A549 (cell line): ENCODE measurements around the gene OPRL1. TPM values are rescaled to one million over a fixed set of nuclear protein-coding genes. Genes with fewer than 3 reads are reported as not detected.

Experiments
- ATAC-seq, 2 experiments: fragments of 200-7000 bp in 1 of 2; fragments of >200 bp in 1 of 2; cut with Nextera tagmentation in 1 of 2; cut with Tn5 transposase in 1 of 2; 3 replicates each; pipeline versions ENCODE4 v1.8.0 to v1.9.1; 2018 to 2020; ENCODE audit warnings: mild to moderate bottlenecking in 1 of 2, moderate library complexity in 1 of 2
- CTCF ChIA-PET: fragments of 300-600 bp; sonication (Branson Sonifier 250); formaldehyde crosslinking; extraction: SDS; loops from one replicate; lab custom pipeline; 2021; ENCODE audit warnings: antibody characterized with exemption, inconsistent platforms; lab: Yijun Ruan, JAX
- POLR2A ChIA-PET: fragments of 350-600 bp; formaldehyde crosslinking; extraction: SDS; loops from one replicate; lab custom pipeline; 2021; ENCODE audit warnings: antibody characterized with exemption, inconsistent platforms; lab: Yijun Ruan, JAX
- DNase-seq, 2 experiments: peaks; one replicate each; pipeline versions ENCODE4 v3.0.0 to v3.0.0-alpha.2; 2011 to 2016; ENCODE audit warnings: low read depth in 1 of 2, low spot score in 1 of 2
- FAIRE-seq: peaks from 2 replicates; lab custom pipeline; 2011; peaks lifted over from hg19 to GRCh38; lab: Jason Lieb, UNC
- H3K27ac ChIP-seq, 2 experiments: fragments of >200 bp; sonication (Bioruptor Twin); formaldehyde crosslinking; 3 replicates each; pipeline ENCODE4 v1.5.1; 2016 to 2017
- H3K4me1 ChIP-seq: fragments of >200 bp; sonication (Bioruptor Twin); formaldehyde crosslinking; 3 replicates; pipeline ENCODE4 v1.6.1; 2016
- H3K4me2 ChIP-seq: fragments of >200 bp; sonication (Bioruptor Twin); formaldehyde crosslinking; 3 replicates; pipeline ENCODE4 v1.6.1; 2016
- H3K4me3 ChIP-seq: fragments of >200 bp; sonication (Bioruptor Twin); formaldehyde crosslinking; 3 replicates; pipeline ENCODE4 v1.5.1; 2016
- H3K9me3 ChIP-seq: fragments of >200 bp; sonication (Bioruptor Twin); formaldehyde crosslinking; 3 replicates; pipeline ENCODE4 v1.6.1; 2016
- CBX8 ChIP-seq: fragments of 200-600 bp; sonication (generic); IDR thresholded peaks from 2 replicates; pipeline ENCODE4 v1.6.1; 2016
- CEBPB ChIP-seq, 2 experiments: fragments of >200 bp in 1 of 2; sonication (Bioruptor Twin) in 1 of 2; formaldehyde crosslinking in 1 of 2; IDR thresholded peaks; 2 replicates each; pipeline ENCODE4 v1.6.1; 2012 to 2016
- CHD4 ChIP-seq: fragments of 200-600 bp; sonication (generic); IDR thresholded peaks from 2 replicates; pipeline ENCODE4 v1.6.1; 2016; ENCODE audit warnings: antibody characterized with exemption, mild to moderate bottlenecking, borderline replicate concordance
- FOSL2 ChIP-seq, 2 experiments: fragments of 450-650 bp in 1 of 2; fragments of >200 bp in 1 of 2; sonication (Bioruptor Twin) in 1 of 2; formaldehyde crosslinking; IDR thresholded peaks; 2 replicates each; pipeline versions ENCODE4 v1.5.0 to v1.6.1; 2016 to 2020; ENCODE audit warnings: mild to moderate bottlenecking in 1 of 2, moderate library complexity in 1 of 2
- FOXS1 ChIP-seq: fragments of 250-450 bp; sonication (Bioruptor Pico); IDR thresholded peaks from 2 replicates; pipeline ENCODE4 v1.5.0; 2020; ENCODE audit warnings: mild to moderate bottlenecking, moderate library complexity
- GATA3 ChIP-seq: IDR thresholded peaks from 2 replicates; pipeline ENCODE4 v1.6.1; 2012; ENCODE audit warnings: borderline replicate concordance
- HDAC2 ChIP-seq: fragments of 200-600 bp; sonication (generic); IDR thresholded peaks from 2 replicates; pipeline ENCODE4 v1.6.1; 2016
- HOXA7 ChIP-seq: fragments of 250-450 bp; sonication (Bioruptor Pico); IDR thresholded peaks from 2 replicates; pipeline ENCODE4 v1.5.0; 2020; ENCODE audit warnings: mild to moderate bottlenecking, moderate library complexity
- HOXB13 ChIP-seq: fragments of 250-450 bp; sonication (Bioruptor Pico); IDR thresholded peaks from 2 replicates; pipeline ENCODE4 v1.5.0; 2020; ENCODE audit warnings: low read depth, mild to moderate bottlenecking, moderate library complexity
- KDM5A ChIP-seq: fragments of 200-600 bp; sonication (generic); IDR thresholded peaks from 2 replicates; pipeline ENCODE4 v1.6.1; 2016; ENCODE audit warnings: antibody characterized with exemption, mild to moderate bottlenecking
- MAZ ChIP-seq: fragments of 150-350 bp; IDR thresholded peaks from 2 replicates; pipeline ENCODE4 v1.6.1; 2014; ENCODE audit warnings: antibody characterized with exemption, low read depth, low read length, borderline replicate concordance
- NFE2L2 ChIP-seq: fragments of 150-350 bp; conservative IDR thresholded peaks from 2 replicates; pipeline ENCODE4 v1.6.1; 2014; ENCODE audit warnings: low read length
- NPAS2 ChIP-seq: fragments of 250-450 bp; sonication (Bioruptor Pico); IDR thresholded peaks from 2 replicates; pipeline ENCODE4 v1.8.0; 2022; ENCODE audit warnings: mild to moderate bottlenecking, moderate library complexity, borderline replicate concordance
- PBX3 ChIP-seq: IDR thresholded peaks from 2 replicates; pipeline ENCODE4 v1.6.1; 2012
- PHF8 ChIP-seq: fragments of 200-600 bp; sonication (generic); IDR thresholded peaks from 2 replicates; pipeline ENCODE4 v1.6.1; 2016; ENCODE audit warnings: low read depth, mild to moderate bottlenecking, antibody characterized with exemption, moderate library complexity, borderline replicate concordance
- RAD21 ChIP-seq, 2 experiments: fragments of >200 bp in 1 of 2; sonication (Bioruptor Twin) in 1 of 2; formaldehyde crosslinking in 1 of 2; IDR thresholded peaks in 1 of 2; conservative IDR thresholded peaks in 1 of 2; 2 replicates in 1 of 2; 3 replicates in 1 of 2; pipeline ENCODE4 v1.6.1; 2012 to 2018; ENCODE audit warnings: inconsistent platforms in 1 of 2
- RCOR1 ChIP-seq: fragments of 150-350 bp; IDR thresholded peaks from 2 replicates; pipeline ENCODE4 v1.6.1; 2014; ENCODE audit warnings: antibody characterized with exemption, low read length, low read depth
- SMC3 ChIP-seq: fragments of >200 bp; sonication (Bioruptor Twin); formaldehyde crosslinking; IDR thresholded peaks from 3 replicates; pipeline ENCODE4 v1.6.1; 2018; ENCODE audit warnings: inconsistent platforms
- USF2 ChIP-seq: fragments of 450-650 bp; IDR thresholded peaks from 2 replicates; pipeline ENCODE4 v1.6.1; 2014; ENCODE audit warnings: antibody characterized with exemption
- ZC3H11A ChIP-seq: fragments of 450-650 bp; IDR thresholded peaks from 2 replicates; pipeline ENCODE4 v1.6.1; 2014; ENCODE audit warnings: antibody characterized with exemption, mild to moderate bottlenecking
- ZNF302 ChIP-seq: fragments of 250-450 bp; sonication (Bioruptor Pico); IDR thresholded peaks from 2 replicates; pipeline ENCODE4 v1.9.0; 2021; ENCODE audit warnings: inconsistent platforms, mild to moderate bottlenecking, moderate library complexity
- ZSCAN20 ChIP-seq: fragments of 250-450 bp; sonication (Bioruptor Pico); IDR thresholded peaks from 2 replicates; pipeline ENCODE4 v1.8.0; 2022; ENCODE audit warnings: mild to moderate bottlenecking, moderate library complexity
- WGBS: methylation state at CpG from one replicate; pipeline ENCODE4 v1.1.6; 2017; ENCODE audit errors: missing lambda C conversion rate; 5-methylcytosine and 5-hydroxymethylcytosine counted together
- polyA plus RNA-seq, 4 experiments: library from polyadenylated mRNA; depleted of rRNA in 3 of 4; stranded (reverse); fragments of >200 nt; fragmentation: RNase III in 1 of 4; extraction: RNeasy Plus Mini Kit Qiagen cat#74134 plus additional on column Dnase treatment in 1 of 4; gene quantifications; 2 replicates in 3 of 4; 3 replicates in 1 of 4; pipeline ENCODE4 v1.2.3, GENCODE V29; 2011 to 2017
- TF ChIP-seq, protein P1 (sequence below): fragments of 150-350 bp; IDR thresholded peaks from 2 replicates; pipeline ENCODE4 v1.6.1; 2014; ENCODE audit warnings: low read depth, mild to moderate bottlenecking, low read length

The OPRL1 gene
- polyA plus RNA-seq, 2 of the 4 experiments (the other 2 are of a cell fraction), result 0.54 to 1.2 TPM

DNA sequence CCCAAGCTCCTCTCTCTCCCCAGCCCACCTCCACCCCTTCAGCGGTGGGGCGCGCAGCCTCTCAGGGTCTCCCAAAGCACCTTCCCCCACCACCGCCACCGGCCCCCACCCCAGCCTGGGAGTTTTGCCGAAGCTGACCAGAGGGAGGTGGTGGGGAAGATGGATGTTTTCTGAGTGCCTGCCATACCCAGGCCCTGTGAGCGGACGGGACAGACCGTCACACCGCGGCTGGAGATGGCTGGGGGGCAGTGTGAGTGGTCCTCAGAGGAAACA is 38.2 kb upstream of the OPRL1 start:
- POLR2A ChIA-PET, result no interaction called here
- TF ChIP-seq PHF8 (no peak), CEBPB (IDR thresholded peaks at IDR 0.05) (no peak), PBX3 (no peak), NFE2L2 (no peak), MAZ (no peak), HOXA7 (CRISPR knock-in tag) (no peak), KDM5A (no peak), CHD4 (no peak), USF2 (no peak), CBX8 (no peak), HOXB13 (CRISPR knock-in tag) (no peak)
- TF ChIP-seq, protein P1, sequence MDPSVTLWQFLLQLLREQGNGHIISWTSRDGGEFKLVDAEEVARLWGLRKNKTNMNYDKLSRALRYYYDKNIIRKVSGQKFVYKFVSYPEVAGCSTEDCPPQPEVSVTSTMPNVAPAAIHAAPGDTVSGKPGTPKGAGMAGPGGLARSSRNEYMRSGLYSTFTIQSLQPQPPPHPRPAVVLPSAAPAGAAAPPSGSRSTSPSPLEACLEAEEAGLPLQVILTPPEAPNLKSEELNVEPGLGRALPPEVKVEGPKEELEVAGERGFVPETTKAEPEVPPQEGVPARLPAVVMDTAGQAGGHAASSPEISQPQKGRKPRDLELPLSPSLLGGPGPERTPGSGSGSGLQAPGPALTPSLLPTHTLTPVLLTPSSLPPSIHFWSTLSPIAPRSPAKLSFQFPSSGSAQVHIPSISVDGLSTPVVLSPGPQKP, result no peak
- TF ChIP-seq, all 56 proteins: peak for 0
- no peak overlapping the region for H3K4me2 ChIP-seq
- CTCF ChIA-PET, result interaction anchor here (0.8 to 7.1 kb wide), 7 partner anchors 11 to 67 kb away, joined by 3 to 143 read pairs (median 28); partner anchors contain the start of genes PRPF6 and TCEA2
- peaks cover 33% of the 10 kb centered on the region for H3K4me1 ChIP-seq
- 0 out of 6 replicates have a peak overlapping the region, but pooled peaks of 1 of the 2 experiments have one; percentile 28 for H3K27ac ChIP-seq
- WGBS, result 86% methylated on average over 5 of the region's 11 CpGs
- DNase-seq (no peak), FAIRE-seq (no peak), ATAC-seq (no peak)
- no peak overlapping the region for H3K4me3 ChIP-seq
- no peaks in the 10 kb centered on the region for H3K9me3 ChIP-seq

- CTCF ChIA-PET, result interaction anchor here (0.8 to 7.1 kb wide), 4 partner anchors 11 to 62 kb away, joined by 3 to 143 read pairs (median 58); partner anchors contain the start of gene TCEA2
- Histone ChIP-seq H3K27ac (0 out of 6 replicates have a peak overlapping the region, but pooled peaks of 1 of the 2 experiments have one; percentile 10), H3K9me3 (no peaks in the 10 kb centered on the region), H3K4me2 (no peak overlapping the region), H3K4me3 (no peak overlapping the region), H3K4me1 (peaks cover 33% of the 10 kb centered on the region)
- TF ChIP-seq RCOR1 (no peak), RAD21 (conservative IDR thresholded peaks at IDR 0.05 in 1 of 2, IDR thresholded peaks at IDR 0.05 in 1 of 2) (no peak), ZC3H11A (no peak), FOSL2 (IDR thresholded peaks at IDR 0.05) (no peak), FOSL2 (CRISPR knock-in tag; IDR thresholded peaks at IDR 0.05) (no peak), ZNF302 (CRISPR knock-in tag) (no peak), HDAC2 (no peak), NPAS2 (CRISPR knock-in tag) (no peak), CBX8 (no peak), FOXS1 (no peak), GATA3 (no peak), SMC3 (no peak), CEBPB (IDR thresholded peaks at IDR 0.05) (no peak), HOXA7 (CRISPR knock-in tag) (no peak), NFE2L2 (no peak), ZSCAN20 (CRISPR knock-in tag) (no peak)
- WGBS, result 78% methylated on average over 47 of the region's 55 CpGs
- DNase-seq (no peak), ATAC-seq (no peak), FAIRE-seq (no peak)
- POLR2A ChIA-PET, result no interaction called here
Measured at GRCh38 chr20:64042054-64042781, 37.7 kb upstream of the OPRL1 start.
